Right atrium auricular region (tissue), 2 donors: Measurements from ENCODE around the gene TVP23C. TPM values are rescaled to one million over a fixed set of nuclear protein-coding genes. Genes with fewer than 3 reads are reported as not detected.

ENCODE experiments used
- DNase-seq: peaks from one replicate; pipeline ENCODE4 v3.0.0-alpha.2; 2019; ENCODE audit warnings: low spot score
- H3K27ac ChIP-seq, 2 donors: fragments of 200-600 bp; sonication (generic); 1 replicate in 1 of 2; 2 replicates in 1 of 2; pipeline ENCODE4 v1.5.1; 2016 to 2019
- H3K27me3 ChIP-seq, 2 donors: fragments of 200-600 bp; sonication (generic); one replicate each; pipeline versions ENCODE4 v1.5.1 to v1.6.0; 2017 to 2019
- H3K36me3 ChIP-seq: fragments of 200-600 bp; sonication (generic); one replicate; pipeline ENCODE4 v1.5.1; 2016
- H3K4me1 ChIP-seq, 2 donors: fragments of 200-600 bp; sonication (generic); one replicate each; pipeline versions ENCODE4 v1.5.1 to v1.6.0; 2017 to 2019
- H3K4me3 ChIP-seq, 2 donors: fragments of 200-600 bp; sonication (generic); 1 replicate in 1 of 2; 2 replicates in 1 of 2; pipeline ENCODE4 v1.5.1; 2017 to 2019; ENCODE audit warnings: mild to moderate bottlenecking in 1 of 2, moderate library complexity in 1 of 2
- H3K9me3 ChIP-seq, 2 donors: fragments of 200-600 bp; sonication (generic); one replicate each; pipeline ENCODE4 v1.5.1; 2019
- CTCF ChIP-seq, 2 donors: fragments of 200-600 bp; sonication (generic); IDR thresholded peaks; one replicate each; pipeline ENCODE4 v1.5.1; 2019; ENCODE audit warnings: antibody characterized with exemption in 2 of 2
- total RNA-seq, 2 donors: library from RNA; depleted of rRNA; stranded (reverse); fragments of >200 nt; gene quantifications; one replicate each; pipeline ENCODE4 v1.1.0, GENCODE V29; 2016

Gene TVP23C
- total RNA-seq, 2 donors from 2014 or later = 3.3 to 5.3 TPM

- H3K27ac ChIP-seq = no peak overlapping the region
Measured at GRCh38 chr17:15480204-15480603, 83.1 kb downstream of the TVP23C start.

GRCh38 chr17:15479703-15480102 is 83.6 kb downstream of the TVP23C start:
- Histone ChIP-seq H3K9me3 (no peaks in the 10 kb centered on the region), H3K36me3 (no peaks in the 10 kb centered on the region), H3K4me1 (peaks cover 0 to 14% of the 10 kb centered on the region in 2 donors), H3K4me3 (no peak overlapping the region), H3K27ac (no peak overlapping the region), H3K27me3 (no peaks in the 10 kb centered on the region)
- DNase-seq = no peak
- no peak for TF ChIP-seq CTCF (IDR thresholded peaks at IDR 0.05)

More at GRCh38 chr17:15480204-15480603, 83.1 kb downstream of the TVP23C start:
- Histone ChIP-seq H3K4me3 (no peak overlapping the region), H3K4me1 (peaks cover 0 to 14% of the 10 kb centered on the region in 2 donors), H3K27me3 (no peaks in the 10 kb centered on the region), H3K36me3 (no peaks in the 10 kb centered on the region), H3K9me3 (no peaks in the 10 kb centered on the region)
- no peak for DNase-seq
- TF ChIP-seq CTCF (IDR thresholded peaks at IDR 0.05) = no peak

GRCh38 chr17:15478845-15479244 is 84.4 kb downstream of the TVP23C start:
- no peak overlapping the region for H3K4me3 ChIP-seq
- peak overlapping the region in 1 of 2 donors; percentile 25 for H3K27ac ChIP-seq
- DNase-seq = no peak
- H3K36me3 ChIP-seq = no peaks in the 10 kb centered on the region
- no peak for TF ChIP-seq CTCF (IDR thresholded peaks at IDR 0.05)
- no peaks in the 10 kb centered on the region for H3K9me3 ChIP-seq
- no peaks in the 10 kb centered on the region for H3K27me3 ChIP-seq
- H3K4me1 ChIP-seq = peaks cover 0 to 14% of the 10 kb centered on the region in 2 donors

- Histone ChIP-seq H3K9me3 (no peaks in the 10 kb centered on the region), H3K27me3 (no peaks in the 10 kb centered on the region), H3K36me3 (no peaks in the 10 kb centered on the region), H3K4me1 (peaks cover 0 to 14% of the 10 kb centered on the region in 2 donors), H3K4me3 (no peak overlapping the region), H3K27ac (peak overlapping the region; percentile 22 to 49)
- no peak for TF ChIP-seq CTCF (IDR thresholded peaks at IDR 0.05)
- no peak for DNase-seq
Measured at GRCh38 chr17:15475631-15476354, 87.5 kb downstream of the TVP23C start.

GRCh38 chr17:15472891-15473290 is 90.4 kb downstream of the TVP23C start:
- H3K4me3 ChIP-seq = no peak overlapping the region
- H3K27ac ChIP-seq = no peak overlapping the region
- TF ChIP-seq CTCF (IDR thresholded peaks at IDR 0.05) = no peak
- no peaks in the 10 kb centered on the region for H3K9me3 ChIP-seq
- H3K4me1 ChIP-seq = peaks cover 0 to 15% of the 10 kb centered on the region in 2 donors
- H3K27me3 ChIP-seq = no peaks in the 10 kb centered on the region
- no peaks in the 10 kb centered on the region for H3K36me3 ChIP-seq
- DNase-seq = no peak

DNA sequence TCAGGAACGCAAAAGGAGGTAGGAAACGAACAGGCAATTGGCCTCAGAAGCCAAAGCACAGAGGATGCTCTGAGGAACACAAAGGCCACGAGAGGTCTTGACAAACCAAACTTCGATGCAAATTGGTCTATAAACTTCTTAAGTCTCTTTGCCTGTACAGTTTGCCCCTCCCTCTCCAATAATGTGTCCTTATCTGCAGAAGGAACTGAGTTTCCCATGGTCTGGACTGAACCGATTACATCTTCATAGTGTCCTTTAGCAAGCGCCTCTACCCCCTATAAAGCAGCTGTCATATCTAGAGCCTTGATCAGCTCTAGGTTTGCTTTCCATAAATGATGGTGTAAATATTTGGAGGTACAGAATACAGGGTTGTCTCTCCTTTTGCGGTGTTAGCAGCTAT is 92.7 kb downstream of the TVP23C start:
- Histone ChIP-seq H3K36me3 (no peaks in the 10 kb centered on the region), H3K27me3 (no peaks in the 10 kb centered on the region), H3K9me3 (no peaks in the 10 kb centered on the region), H3K4me3 (no peak overlapping the region), H3K4me1 (peaks cover 0 to 16% of the 10 kb centered on the region in 2 donors), H3K27ac (no peak overlapping the region)
- TF ChIP-seq CTCF (IDR thresholded peaks at IDR 0.05) = no peak
- DNase-seq = no peak
